Prostate gland (tissue), 2 donors: Measurements from ENCODE around the gene AANAT.

ENCODE experiments used
- POLR2A ChIP-seq: fragments of 450-650 bp; IDR thresholded peaks from one replicate; pipeline ENCODE4 v1.6.1; 2016; ENCODE audit warnings: antibody characterized with exemption, mild to moderate bottlenecking
- POLR2AphosphoS5 ChIP-seq: sonication (generic); formaldehyde crosslinking; IDR thresholded peaks from one replicate; pipeline ENCODE4 v1.6.1; 2017; ENCODE audit warnings: antibody characterized with exemption
- TF ChIP-seq, protein P1 (sequence below), 4 experiments: fragments of 200-600 bp in 2 of 4; fragments of 450-650 bp in 2 of 4; sonication (generic) in 2 of 4; IDR thresholded peaks; 1 replicate in 3 of 4; 2 replicates in 1 of 4; pipeline ENCODE4 v1.5.1; 2016 to 2019; ENCODE audit warnings: antibody characterized with exemption in 4 of 4, mild to moderate bottlenecking in 2 of 4, moderate library complexity in 2 of 4

DNA sequence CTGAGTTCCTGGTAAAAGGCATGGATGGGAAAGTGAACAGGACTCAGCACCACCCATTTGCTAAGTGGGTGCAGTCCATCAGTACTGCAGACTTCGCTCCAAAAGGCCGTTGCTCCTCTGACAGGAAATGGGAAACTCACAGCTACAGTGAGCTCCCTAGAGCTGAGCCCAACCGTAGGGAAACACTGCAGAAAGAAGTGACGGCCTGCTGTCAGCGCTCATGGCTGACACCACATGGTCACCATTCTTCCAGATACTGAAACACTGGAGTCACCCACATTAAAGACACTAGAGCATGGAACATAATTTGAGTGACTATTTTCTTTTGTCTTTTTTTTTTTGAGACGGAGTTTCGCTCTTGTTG lies 46.4 kb upstream of the AANAT start:
- TF ChIP-seq, protein P1, sequence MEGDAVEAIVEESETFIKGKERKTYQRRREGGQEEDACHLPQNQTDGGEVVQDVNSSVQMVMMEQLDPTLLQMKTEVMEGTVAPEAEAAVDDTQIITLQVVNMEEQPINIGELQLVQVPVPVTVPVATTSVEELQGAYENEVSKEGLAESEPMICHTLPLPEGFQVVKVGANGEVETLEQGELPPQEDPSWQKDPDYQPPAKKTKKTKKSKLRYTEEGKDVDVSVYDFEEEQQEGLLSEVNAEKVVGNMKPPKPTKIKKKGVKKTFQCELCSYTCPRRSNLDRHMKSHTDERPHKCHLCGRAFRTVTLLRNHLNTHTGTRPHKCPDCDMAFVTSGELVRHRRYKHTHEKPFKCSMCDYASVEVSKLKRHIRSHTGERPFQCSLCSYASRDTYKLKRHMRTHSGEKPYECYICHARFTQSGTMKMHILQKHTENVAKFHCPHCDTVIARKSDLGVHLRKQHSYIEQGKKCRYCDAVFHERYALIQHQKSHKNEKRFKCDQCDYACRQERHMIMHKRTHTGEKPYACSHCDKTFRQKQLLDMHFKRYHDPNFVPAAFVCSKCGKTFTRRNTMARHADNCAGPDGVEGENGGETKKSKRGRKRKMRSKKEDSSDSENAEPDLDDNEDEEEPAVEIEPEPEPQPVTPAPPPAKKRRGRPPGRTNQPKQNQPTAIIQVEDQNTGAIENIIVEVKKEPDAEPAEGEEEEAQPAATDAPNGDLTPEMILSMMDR (IDR thresholded peaks at IDR 0.05), result no peak
- TF ChIP-seq POLR2A (no peak), POLR2AphosphoS5 (no peak)
